Myometrial cell (primary cell): ENCODE measurements around the gene BMP3. TPM values are rescaled to one million over a fixed set of nuclear protein-coding genes. Genes with fewer than 3 reads are reported as not detected.

Source experiments
- total RNA-seq: library from RNA; depleted of rRNA; stranded (reverse); fragments of >200 nt; gene quantifications from 2 replicates; pipeline ENCODE4 v1.2.3, GENCODE V29; 2015

Gene BMP3, protein sequence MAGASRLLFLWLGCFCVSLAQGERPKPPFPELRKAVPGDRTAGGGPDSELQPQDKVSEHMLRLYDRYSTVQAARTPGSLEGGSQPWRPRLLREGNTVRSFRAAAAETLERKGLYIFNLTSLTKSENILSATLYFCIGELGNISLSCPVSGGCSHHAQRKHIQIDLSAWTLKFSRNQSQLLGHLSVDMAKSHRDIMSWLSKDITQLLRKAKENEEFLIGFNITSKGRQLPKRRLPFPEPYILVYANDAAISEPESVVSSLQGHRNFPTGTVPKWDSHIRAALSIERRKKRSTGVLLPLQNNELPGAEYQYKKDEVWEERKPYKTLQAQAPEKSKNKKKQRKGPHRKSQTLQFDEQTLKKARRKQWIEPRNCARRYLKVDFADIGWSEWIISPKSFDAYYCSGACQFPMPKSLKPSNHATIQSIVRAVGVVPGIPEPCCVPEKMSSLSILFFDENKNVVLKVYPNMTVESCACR
- not detected in 2 replicates for total RNA-seq

DNA sequence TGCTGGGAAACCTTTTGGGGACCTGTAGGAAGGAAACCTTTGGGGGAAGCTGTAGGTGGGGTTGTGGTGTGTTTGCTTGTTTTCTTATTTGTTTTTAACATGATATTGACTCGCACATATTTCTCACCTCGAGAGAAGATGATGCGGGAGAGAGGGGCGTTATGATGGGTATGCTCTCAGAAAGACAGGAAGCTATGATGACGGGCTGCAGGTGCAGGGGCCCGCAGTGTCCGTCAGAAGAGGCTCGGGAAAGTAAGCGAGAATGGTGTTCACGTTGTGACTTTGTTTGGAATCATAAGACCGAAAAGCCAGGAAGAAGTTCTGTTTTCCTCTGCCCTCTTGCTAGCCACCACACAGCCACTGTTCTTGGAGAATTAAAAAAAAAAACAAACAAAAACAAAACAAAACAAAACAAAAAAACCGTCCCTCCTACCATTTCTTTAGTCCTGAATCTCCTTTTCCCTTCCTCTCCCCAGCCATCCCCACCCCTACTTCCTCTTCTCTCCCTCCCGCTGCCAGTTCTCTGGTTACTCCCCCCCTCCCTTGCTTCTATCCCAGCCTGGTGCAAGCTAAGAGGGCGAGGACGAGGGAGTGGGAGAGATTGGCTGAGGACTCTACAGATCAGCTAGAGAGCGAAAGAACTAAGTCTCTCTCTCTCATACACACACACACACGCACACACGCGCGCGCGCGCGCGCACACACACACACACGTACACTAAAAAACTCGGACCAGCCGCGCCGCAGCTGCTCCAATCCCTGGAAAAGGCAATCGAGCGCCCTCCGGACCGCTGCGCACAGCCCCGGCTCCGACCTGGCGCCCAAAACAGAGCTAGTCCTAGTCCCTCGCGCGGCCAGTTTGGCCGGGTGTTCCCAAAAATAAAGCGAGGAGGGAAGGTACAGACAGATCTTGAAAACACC, at the start of gene BMP3:
Gene BMP3 (plus strand): TSS at position 648 of the 920 bp plus-strand sequence. CDS start 577 bp downstream, outside the sequence.

Other genes starting within 250 kb of the BMP3 start
- gene PRKG2, start 184.5 kb downstream of the BMP3 start, total RNA-seq = 1.4 and 4.6 TPM in 2 replicates